Iris pigment epithelial cell (primary cell): Measurements from ENCODE around the gene DDX6.

Source experiments
- DNase-seq: peaks from one replicate; pipeline ENCODE4 v3.0.0-alpha.2; 2011; ENCODE audit warnings: low read depth

Gene DDX6

DNA sequence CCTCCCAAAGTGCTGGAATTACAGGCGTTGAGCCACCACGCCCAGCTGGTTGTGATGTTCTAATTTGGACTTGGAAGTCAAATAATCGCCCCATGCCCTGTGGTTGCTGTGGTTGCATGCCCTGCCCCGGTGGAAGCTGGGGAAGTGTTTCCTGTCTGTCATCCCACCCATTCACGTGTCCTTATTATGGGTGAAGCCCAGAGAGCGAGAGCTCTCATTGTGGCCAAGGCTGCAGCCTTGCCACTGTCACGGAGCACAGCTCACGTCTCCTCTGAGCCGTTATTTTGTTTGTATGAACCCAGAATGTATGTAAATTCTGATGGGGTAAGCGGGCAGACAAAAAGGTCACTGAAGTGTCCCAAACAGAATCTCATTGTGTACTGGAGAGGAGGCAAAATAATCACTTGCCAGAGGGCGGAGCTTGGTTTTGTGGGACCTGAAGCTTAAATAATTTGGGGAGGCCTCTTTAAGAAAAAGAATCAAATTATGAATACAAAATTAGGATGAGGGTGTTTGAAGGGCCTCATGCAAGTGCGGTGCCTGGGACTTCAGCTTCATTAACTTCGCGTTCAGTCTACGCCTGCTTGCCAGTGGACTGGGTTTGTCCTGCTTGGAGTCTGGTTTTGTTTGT, 85.7 kb downstream of the DDX6 start:
- DNase-seq = no peak

- no peak for DNase-seq
Measured at GRCh38 chr11:118703563-118704106, 87.3 kb downstream of the DDX6 start.

- no peak for DNase-seq
Measured at GRCh38 chr11:118699506-118700220, 91.3 kb downstream of the DDX6 start.
